NCI-H1930 (cell line): Measurements from ENCODE around the gene CLEC17A.
A peak's percentile ranks its signal among the peaks of the same experiment; 100 is the strongest.
"Not testable (repeated sequence)": the region's sequence is repeated elsewhere in the genome, so short reads cannot be mapped to it uniquely, and the experiment has no call there.

ENCODE experiments used
- DNase-seq, 2 experiments: peaks; one replicate each; lab custom pipeline; 2025; lab: John Stamatoyannopoulos, UW

The CLEC17A gene

GRCh38 chr19:14582894-14583340 lies at the start of gene CLEC17A:
Gene CLEC17A, plus strand, starts transcription at chr19:14583084. Its CDS starts 77 bp downstream, at chr19:14583161.
- no peak for DNase-seq

GRCh38 chr19:14533450-14533849 lies 49.4 kb upstream of the CLEC17A start:
- no peak for DNase-seq

GRCh38 chr19:14536926-14537692 lies 45.8 kb upstream of the CLEC17A start:
- no peak for DNase-seq

- DNase-seq, result no peak
Observed at GRCh38 chr19:14540741-14541525, 42.0 kb upstream of the CLEC17A start.

- not testable (repeated sequence) for DNase-seq
Observed at GRCh38 chr19:14541979-14542378, 40.9 kb upstream of the CLEC17A start.

GRCh38 chr19:14542711-14543328 lies 40.1 kb upstream of the CLEC17A start:
- no peak for DNase-seq

GRCh38 chr19:14544047-14544446 lies 38.8 kb upstream of the CLEC17A start:
- DNase-seq, result no peak

GRCh38 chr19:14544977-14545715 lies 37.7 kb upstream of the CLEC17A start:
- no peak for DNase-seq

- no peak for DNase-seq
Observed at GRCh38 chr19:14545716-14546082, 37.2 kb upstream of the CLEC17A start.

GRCh38 chr19:14550201-14550754 lies 32.6 kb upstream of the CLEC17A start:
- no peak for DNase-seq

- DNase-seq, result not testable (repeated sequence)
Observed at GRCh38 chr19:14551134-14552005, 31.5 kb upstream of the CLEC17A start.

- not testable (repeated sequence) for DNase-seq
Observed at GRCh38 chr19:14552006-14552360, 30.9 kb upstream of the CLEC17A start.

GRCh38 chr19:14553042-14553938 lies 29.6 kb upstream of the CLEC17A start:
- DNase-seq, result no peak

- no peak for DNase-seq
Observed at GRCh38 chr19:14553939-14554243, 29.0 kb upstream of the CLEC17A start.

GRCh38 chr19:14554382-14554812 lies 28.5 kb upstream of the CLEC17A start:
- DNase-seq, result no peak

GRCh38 chr19:14555918-14556661 lies 26.8 kb upstream of the CLEC17A start:
- no peak for DNase-seq

- DNase-seq, result peak; percentile 17
Observed at GRCh38 chr19:14556662-14557188, 26.2 kb upstream of the CLEC17A start.

- DNase-seq, result no peak
Observed at GRCh38 chr19:14558370-14559066, 24.4 kb upstream of the CLEC17A start.
